ENCODE measurements around the gene TTC8. TPM values are rescaled to one million over a fixed set of nuclear protein-coding genes. Genes with fewer than 3 reads are reported as not detected.

The TTC8 gene
- total and polyA plus RNA-seq, 9 donors: 40.3 to 98.1 (median 66.4) TPM

- intact Hi-C loops (cut with DNase I): no loop called here
- TF ChIP-seq POLR2A (IDR thresholded peaks at IDR 0.05): no peak
- no peak for TF ChIP-seq CTCF (IDR thresholded peaks at IDR 0.05)
- no peak for TF ChIP-seq EP300 (IDR thresholded peaks at IDR 0.05)
- Histone ChIP-seq H3K4me3 (no peak overlapping the region), H3K9me3 (no peaks in the 10 kb centered on the region), H3K4me1 (ENCODE audit: insufficient read depth) (peaks cover 20% of the 10 kb centered on the region), H3K36me3 (no peaks in the 10 kb centered on the region), H3K27ac (peak overlapping the region in 1 of 2 donors; percentile 87), H3K27me3 (no peaks in the 10 kb centered on the region)
- WGBS, 3 donors: 5 to 21% (median 17%) methylated on average over 3 of the region's 3 CpGs
- no peak for DNase-seq
Measured at GRCh38 chr14:88829188-88829587, 4.7 kb downstream of the TTC8 start.

DNA sequence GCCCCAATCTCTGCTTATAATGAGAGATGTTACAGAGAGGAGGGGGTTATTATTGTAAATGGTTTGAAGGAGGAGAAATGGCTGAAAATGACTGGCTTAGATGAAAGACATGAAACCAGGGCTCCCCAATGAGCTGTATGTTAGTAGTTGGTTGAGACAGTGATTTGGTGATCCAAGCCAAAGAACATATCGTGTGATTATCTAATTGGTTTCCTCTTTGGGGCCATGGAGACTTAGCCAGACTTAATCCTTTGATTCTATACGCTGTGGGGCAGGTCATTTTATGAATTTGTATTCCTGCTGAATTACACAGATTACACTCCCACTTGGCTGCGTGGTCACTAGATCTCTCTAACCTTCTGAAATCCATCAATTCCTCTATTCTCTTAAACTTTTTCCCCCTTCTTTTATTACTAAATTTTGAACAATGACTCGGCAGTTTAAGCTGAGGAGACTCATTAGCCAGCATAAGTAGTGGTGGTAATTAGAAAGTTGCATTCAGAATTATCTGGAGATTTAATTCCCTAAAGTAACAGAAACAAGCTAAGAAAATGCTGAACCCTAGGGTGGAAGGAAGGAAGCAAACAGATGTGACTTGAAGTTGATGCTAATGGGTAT is 5.3 kb downstream of the TTC8 start:
- 29 to 60% (median 35%) methylated on average over 4 of the region's 4 CpGs for WGBS, 3 donors
- intact Hi-C loops (cut with DNase I): no loop called here
- DNase-seq: no peak
- Histone ChIP-seq H3K4me1 (ENCODE audit: insufficient read depth) (peaks cover 22% of the 10 kb centered on the region), H3K36me3 (no peaks in the 10 kb centered on the region), H3K27ac (peak overlapping the region in 1 of 2 donors; percentile 87), H3K4me3 (no peak overlapping the region), H3K27me3 (no peaks in the 10 kb centered on the region), H3K9me3 (no peaks in the 10 kb centered on the region)
- TF ChIP-seq POLR2A (IDR thresholded peaks at IDR 0.05) (no peak), CTCF (IDR thresholded peaks at IDR 0.05) (no peak), EP300 (IDR thresholded peaks at IDR 0.05) (no peak)

- peak in 1 of 5 donors; percentile 48 for DNase-seq
- TF ChIP-seq POLR2A (IDR thresholded peaks at IDR 0.05) (no peak), CTCF (IDR thresholded peaks at IDR 0.05) (no peak), EP300 (IDR thresholded peaks at IDR 0.05) (no peak)
- H3K4me3 ChIP-seq: no peak overlapping the region
- no peaks in the 10 kb centered on the region for H3K27me3 ChIP-seq
- intact Hi-C loops (cut with DNase I): no loop called here
- H3K9me3 ChIP-seq: no peaks in the 10 kb centered on the region
- peak overlapping the region in 1 of 2 donors; percentile 87 for H3K27ac ChIP-seq
- peaks cover 25% of the 10 kb centered on the region for H3K4me1 ChIP-seq (ENCODE audit: insufficient read depth)
- H3K36me3 ChIP-seq: no peaks in the 10 kb centered on the region
Measured at GRCh38 chr14:88831284-88831683, 6.8 kb downstream of the TTC8 start.

DNA sequence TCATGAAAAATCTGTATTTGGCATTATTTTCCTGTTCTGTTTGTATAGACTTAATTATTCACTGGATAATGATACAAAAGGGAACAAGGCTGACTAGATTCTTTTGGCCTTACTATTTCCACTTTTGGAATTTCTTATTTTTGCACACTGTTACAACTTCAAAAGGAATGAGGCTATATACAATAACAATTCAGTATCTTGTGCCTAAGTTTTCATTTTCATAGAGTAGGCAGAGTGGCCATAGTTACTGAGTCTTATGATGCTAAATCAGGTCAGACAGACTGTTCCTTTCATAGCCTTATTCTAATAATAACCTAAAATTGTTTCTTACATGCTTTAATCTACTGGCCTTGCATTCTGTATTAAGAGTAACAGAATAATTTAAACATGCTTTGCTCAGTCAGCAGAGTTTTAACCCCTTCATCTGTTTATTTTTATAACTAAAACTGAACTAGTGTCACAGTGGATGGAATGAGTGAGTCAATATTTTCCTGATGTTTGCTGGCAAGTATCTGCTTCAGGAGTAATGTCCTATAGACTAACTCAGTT is 10.5 kb downstream of the TTC8 start:
- H3K36me3 ChIP-seq: no peaks in the 10 kb centered on the region
- DNase-seq: no peak
- no peak overlapping the region for H3K4me3 ChIP-seq
- H3K27me3 ChIP-seq: no peaks in the 10 kb centered on the region
- TF ChIP-seq CTCF (IDR thresholded peaks at IDR 0.05) (no peak), EP300 (IDR thresholded peaks at IDR 0.05) (no peak), POLR2A (IDR thresholded peaks at IDR 0.05) (no peak)
- no peaks in the 10 kb centered on the region for H3K9me3 ChIP-seq
- H3K27ac ChIP-seq: peak overlapping the region; percentile 24 to 87
- intact Hi-C loops (cut with DNase I): no loop called here
- peaks cover 24% of the 10 kb centered on the region for H3K4me1 ChIP-seq (ENCODE audit: insufficient read depth)
